PFSK-1 (cell line): Measurements from ENCODE around the gene B3GNT3.

ENCODE experiments used
- POLR2AphosphoS5 ChIP-seq: IDR thresholded peaks from 2 replicates; pipeline ENCODE4 v1.6.1; 2012; ENCODE audit warnings: low read depth, mild to moderate bottlenecking, control low read depth, low read length, moderate library complexity
- SIN3A ChIP-seq: IDR thresholded peaks from 2 replicates; pipeline ENCODE4 v1.6.1; 2012; ENCODE audit warnings: mild to moderate bottlenecking, low read length, moderate library complexity, borderline replicate concordance; ENCODE audit not compliant: insufficient read depth
- TAF1 ChIP-seq: IDR thresholded peaks from 2 replicates; pipeline ENCODE4 v1.6.1; 2012; ENCODE audit warnings: low read length, control low read depth, borderline replicate concordance; ENCODE audit not compliant: insufficient read depth
- TF ChIP-seq, protein P1 (sequence below), 2 experiments: IDR thresholded peaks; 2 replicates each; pipeline versions ENCODE4 v1.6.1 to v1.8.0; 2011 to 2012; ENCODE audit warnings: low read depth in 2 of 2, low read length in 2 of 2, control low read depth in 1 of 2, inconsistent platforms in 1 of 2, mild to moderate bottlenecking in 1 of 2, moderate library complexity in 1 of 2; ENCODE audit not compliant: insufficient read depth in 1 of 2

GRCh38 chr19:17841810-17842662 is 47.1 kb downstream of the B3GNT3 start:
- 0 out of 2 replicates have a peak, but pooled peaks have one; percentile 51 for TF ChIP-seq SIN3A
- peak; percentile 83 for TF ChIP-seq POLR2AphosphoS5
- 0 out of 2 replicates have a peak, but pooled peaks have one; percentile 48 for TF ChIP-seq TAF1
- TF ChIP-seq, protein P1, sequence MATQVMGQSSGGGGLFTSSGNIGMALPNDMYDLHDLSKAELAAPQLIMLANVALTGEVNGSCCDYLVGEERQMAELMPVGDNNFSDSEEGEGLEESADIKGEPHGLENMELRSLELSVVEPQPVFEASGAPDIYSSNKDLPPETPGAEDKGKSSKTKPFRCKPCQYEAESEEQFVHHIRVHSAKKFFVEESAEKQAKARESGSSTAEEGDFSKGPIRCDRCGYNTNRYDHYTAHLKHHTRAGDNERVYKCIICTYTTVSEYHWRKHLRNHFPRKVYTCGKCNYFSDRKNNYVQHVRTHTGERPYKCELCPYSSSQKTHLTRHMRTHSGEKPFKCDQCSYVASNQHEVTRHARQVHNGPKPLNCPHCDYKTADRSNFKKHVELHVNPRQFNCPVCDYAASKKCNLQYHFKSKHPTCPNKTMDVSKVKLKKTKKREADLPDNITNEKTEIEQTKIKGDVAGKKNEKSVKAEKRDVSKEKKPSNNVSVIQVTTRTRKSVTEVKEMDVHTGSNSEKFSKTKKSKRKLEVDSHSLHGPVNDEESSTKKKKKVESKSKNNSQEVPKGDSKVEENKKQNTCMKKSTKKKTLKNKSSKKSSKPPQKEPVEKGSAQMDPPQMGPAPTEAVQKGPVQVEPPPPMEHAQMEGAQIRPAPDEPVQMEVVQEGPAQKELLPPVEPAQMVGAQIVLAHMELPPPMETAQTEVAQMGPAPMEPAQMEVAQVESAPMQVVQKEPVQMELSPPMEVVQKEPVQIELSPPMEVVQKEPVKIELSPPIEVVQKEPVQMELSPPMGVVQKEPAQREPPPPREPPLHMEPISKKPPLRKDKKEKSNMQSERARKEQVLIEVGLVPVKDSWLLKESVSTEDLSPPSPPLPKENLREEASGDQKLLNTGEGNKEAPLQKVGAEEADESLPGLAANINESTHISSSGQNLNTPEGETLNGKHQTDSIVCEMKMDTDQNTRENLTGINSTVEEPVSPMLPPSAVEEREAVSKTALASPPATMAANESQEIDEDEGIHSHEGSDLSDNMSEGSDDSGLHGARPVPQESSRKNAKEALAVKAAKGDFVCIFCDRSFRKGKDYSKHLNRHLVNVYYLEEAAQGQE (IDR thresholded peaks at IDR 0.05; ENCODE audit: insufficient read depth in 1 of 2, low read depth in 2 of 2, low read length in 2 of 2): no peak
